ENCODE measurements around the gene IGFBPL1. TPM values are rescaled to one million over a fixed set of nuclear protein-coding genes. Genes with fewer than 3 reads are reported as not detected.

Gene IGFBPL1
- total RNA-seq, 1 donor from 2014 or later: 42.0 TPM

GRCh38 chr9:38358390-38359296 lies 65.6 kb downstream of the IGFBPL1 start:
- FAIRE-seq: no peak
- no peak for DNase-seq (ENCODE audit: low spot score in 2 of 2)

- DNase-seq (ENCODE audit: low spot score in 2 of 2): no peak
- no peak for FAIRE-seq
Observed at GRCh38 chr9:38357350-38358114, 66.7 kb downstream of the IGFBPL1 start.

GRCh38 chr9:38356851-38357250 lies 67.4 kb downstream of the IGFBPL1 start:
- DNase-seq (ENCODE audit: low spot score in 2 of 2): no peak
- FAIRE-seq: no peak

Other genes starting within 250 kb of the IGFBPL1 start
- gene ALDH1B1, start 31.8 kb downstream of the IGFBPL1 start, total RNA-seq: 11.0 TPM
- 1.6 TPM for gene ANKRD18A, start 196.1 kb upstream of the IGFBPL1 start, total RNA-seq

All from frontal cortex (tissue), 4 donors.